GM12878 (cell line): ENCODE data around the gene GJD2. TPM values are rescaled to one million over a fixed set of nuclear protein-coding genes. Genes with fewer than 3 reads are reported as not detected.

Experiments
- ATAC-seq: fragments of 200-7000 bp; cut with Tn5 transposase; 3 replicates; pipeline ENCODE4 v1.9.1; 2020; ENCODE audit warnings: mild to moderate bottlenecking, moderate library complexity
- BruUV-seq: library from RNA; stranded (reverse); fragments of 400-500 nt; replicated peaks from 2 replicates; lab custom pipeline; 2021; lab: Mats Ljungman, UMichigan
- CTCF ChIA-PET: fragments of 300-600 bp; sonication (Branson Sonifier 250); formaldehyde crosslinking; extraction: SDS; loops from one replicate; lab custom pipeline; 2021; ENCODE audit warnings: inconsistent platforms; lab: Yijun Ruan, JAX
- POLR2A ChIA-PET: fragments of 350-600 bp; formaldehyde crosslinking; extraction: SDS; loops from one replicate; lab custom pipeline; 2021; ENCODE audit warnings: inconsistent platforms; lab: Charles Lee
- RAD21 ChIA-PET: fragments of 300-600 bp; sonication (Branson Sonifier 250); formaldehyde crosslinking; loops from one replicate; lab custom pipeline; 2023; ENCODE audit warnings: antibody characterized with exemption; ENCODE audit not compliant: unreplicated experiment; lab: Charles Lee
- SMC1A ChIA-PET: fragments of 300-600 bp; sonication (Branson Sonifier 250); formaldehyde crosslinking; loops from one replicate; lab custom pipeline; 2023; ENCODE audit not compliant: unreplicated experiment, uncharacterized antibody; lab: Charles Lee
- DNase-seq: peaks from one replicate; pipeline ENCODE4 v3.0.0-alpha.2; 2011; ENCODE audit warnings: low read depth, low spot score
- FAIRE-seq: peaks from 3 replicates; lab custom pipeline; 2011; peaks lifted over from hg19 to GRCh38; lab: Jason Lieb, UNC
- H2AFZ ChIP-seq: 2 replicates; pipeline ENCODE4 v1.6.0; 2011; ENCODE audit warnings: low read depth, low read length, control low read depth; ENCODE audit not compliant: control insufficient read depth
- H3K27ac ChIP-seq: 2 replicates; pipeline ENCODE4 v1.5.1; 2011; ENCODE audit warnings: control low read depth; ENCODE audit not compliant: control insufficient read depth, insufficient read depth
- H3K27me3 ChIP-seq, 2 experiments: replicated peaks in 1 of 2; 2 replicates each; pipeline versions ENCODE4 v1.6.0 to v1.6.1; 2011; ENCODE audit warnings: low read length in 1 of 2; ENCODE audit not compliant: control insufficient read depth in 2 of 2, insufficient read depth in 2 of 2
- H3K36me3 ChIP-seq, 2 experiments: 2 replicates each; pipeline ENCODE4 v1.5.1; 2011; ENCODE audit warnings: low read length in 1 of 2; ENCODE audit not compliant: control insufficient read depth in 2 of 2, insufficient read depth in 2 of 2
- H3K4me1 ChIP-seq: 2 replicates; pipeline ENCODE4 v1.6.1; 2011; ENCODE audit warnings: mild to moderate bottlenecking, low read length, moderate library complexity, mixed read lengths; ENCODE audit not compliant: control insufficient read depth, insufficient read depth
- H3K4me2 ChIP-seq: 2 replicates; pipeline ENCODE4 v1.6.0; 2011; ENCODE audit warnings: control low read depth; ENCODE audit not compliant: control insufficient read depth, insufficient read depth
- H3K4me3 ChIP-seq: fragments of 200-600 bp; sonication (generic); 2 replicates; pipeline ENCODE4 v1.5.1; 2016
- H3K79me2 ChIP-seq: 2 replicates; pipeline ENCODE4 v1.6.0; 2011; ENCODE audit warnings: low read length; ENCODE audit not compliant: control insufficient read depth, insufficient read depth
- H3K9ac ChIP-seq: 2 replicates; pipeline ENCODE4 v1.8.0; 2011; ENCODE audit warnings: low read length, control low read depth, mixed read lengths; ENCODE audit not compliant: control insufficient read depth, insufficient read depth
- H3K9me3 ChIP-seq: replicated peaks from 3 replicates; pipeline ENCODE4 v1.5.1; 2011; ENCODE audit warnings: mild to moderate bottlenecking, low read length; ENCODE audit not compliant: control insufficient read depth, insufficient read depth
- H4K20me1 ChIP-seq: 2 replicates; pipeline ENCODE4 v1.6.0; 2011; ENCODE audit not compliant: control insufficient read depth, insufficient read depth
- BMI1 ChIP-seq: fragments of 450-650 bp; IDR thresholded peaks from 2 replicates; pipeline ENCODE4 v1.6.1; 2016; ENCODE audit warnings: mild to moderate bottlenecking, moderate library complexity, borderline replicate concordance
- CHD1 ChIP-seq: IDR thresholded peaks from 2 replicates; pipeline ENCODE4 v1.6.1; 2012; ENCODE audit warnings: low read depth, low read length, improper control_type of control experiment
- EGR1 ChIP-seq, 2 experiments: IDR thresholded peaks; 1 replicate in 1 of 2; 2 replicates in 1 of 2; pipeline ENCODE4 v1.6.1; 2011 to 2012; ENCODE audit warnings: low read depth in 2 of 2, low read length in 2 of 2, borderline replicate concordance in 1 of 2, mild to moderate bottlenecking in 1 of 2, moderate library complexity in 1 of 2
- ELK1 ChIP-seq: IDR thresholded peaks from 2 replicates; pipeline ENCODE4 v1.6.1; 2012; ENCODE audit warnings: low read depth, low read length, improper control_type of control experiment
- EZH2 ChIP-seq: IDR thresholded peaks from 2 replicates; pipeline ENCODE4 v1.6.1; 2012; ENCODE audit warnings: low read depth, mild to moderate bottlenecking, control low read depth, inconsistent platforms, low read length, borderline replicate concordance; ENCODE audit not compliant: control insufficient read depth
- KLF5 ChIP-seq: fragments of 450-650 bp; IDR thresholded peaks from 2 replicates; pipeline ENCODE4 v1.6.1; 2014; ENCODE audit warnings: mild to moderate bottlenecking; ENCODE audit not compliant: partially characterized antibody
- LARP7 ChIP-seq: fragments of 450-650 bp; IDR thresholded peaks from 2 replicates; pipeline ENCODE4 v1.6.1; 2017; ENCODE audit warnings: mild to moderate bottlenecking
- MAX ChIP-seq: IDR thresholded peaks from 2 replicates; pipeline ENCODE4 v1.6.1; 2012; ENCODE audit warnings: low read depth, low read length, improper control_type of control experiment
- MLLT1 ChIP-seq: fragments of 450-650 bp; IDR thresholded peaks from 2 replicates; pipeline ENCODE4 v1.6.1; 2016; ENCODE audit warnings: mild to moderate bottlenecking
- MTA2 ChIP-seq: fragments of 450-650 bp; IDR thresholded peaks from 2 replicates; pipeline ENCODE4 v1.6.1; 2016; ENCODE audit warnings: low read depth, mild to moderate bottlenecking, moderate library complexity
- MTA3 ChIP-seq: IDR thresholded peaks from 2 replicates; pipeline ENCODE4 v1.6.1; 2012; ENCODE audit warnings: low read length, inconsistent platforms, borderline replicate concordance
- NR2C2 ChIP-seq: IDR thresholded peaks from 2 replicates; pipeline ENCODE4 v1.6.1; 2011; ENCODE audit warnings: borderline replicate concordance, low read depth; ENCODE audit not compliant: control insufficient read depth, insufficient read length
- RFX5 ChIP-seq: IDR thresholded peaks from 2 replicates; pipeline ENCODE4 v1.6.1; 2011; ENCODE audit warnings: low read depth, low read length, improper control_type of control experiment
- SIX5 ChIP-seq: IDR thresholded peaks from 2 replicates; pipeline ENCODE4 v1.6.1; 2011; ENCODE audit warnings: mild to moderate bottlenecking, low read depth, low read length, moderate library complexity; ENCODE audit not compliant: severe bottlenecking
- SP1 ChIP-seq: IDR thresholded peaks from one replicate; pipeline ENCODE4 v1.6.1; 2011; ENCODE audit warnings: low read depth, low read length
- YBX1 ChIP-seq: fragments of 450-650 bp; IDR thresholded peaks from 2 replicates; pipeline ENCODE4 v1.6.1; 2016; ENCODE audit warnings: antibody characterized with exemption
- WGBS: methylation state at CpG from one replicate; pipeline ENCODE4 v1.1.6; 2016; ENCODE audit warnings: low lambda C conversion rate; ENCODE audit not compliant: insufficient replicate concordance, insufficient coverage; ENCODE audit errors: missing lambda C conversion rate; 5-methylcytosine and 5-hydroxymethylcytosine counted together
- in situ Hi-C: fragments of 300-500 bp; cut with MboI; formaldehyde crosslinking; loops from 9 replicates; pipeline ENCODE4 v1.14.3; 2018; ENCODE audit warnings: mixed read lengths
- intact Hi-C: fragments of 100-400 bp; cut with micrococcal nuclease; formaldehyde crosslinking; loops from one replicate; pipeline ENCODE4 v1.14.2; 2022; ENCODE audit not compliant: unreplicated experiment
- polyA plus RNA-seq, 11 experiments: library from polyadenylated mRNA; depleted of rRNA in 4 of 11; unstranded in 6 of 11; stranded (reverse) in 5 of 11; fragments of >200 nt; fragmentation: Nextera tagmentation in 4 of 11; fragmentation: Illumina TruSeq in 1 of 11; extraction: Ambion mirVana in 4 of 11; extraction: Trizol in 1 of 11; gene quantifications; 1 replicate in 1 of 11; 2 replicates in 10 of 11; pipeline versions ENCODE4 v1.2.1 to v1.2.3, GENCODE V29; 2011 to 2016; ENCODE audit warnings: inconsistent platforms in 2 of 11, missing spikeins in 2 of 11, low read depth in 1 of 11
- total RNA-seq, 4 experiments: library from RNA; depleted of rRNA in 3 of 4; stranded (reverse); fragments of >200 nt in 3 of 4; fragmentation: Illumina TruSeq in 1 of 4; extraction: Trizol in 1 of 4; gene quantifications; 2 replicates each; pipeline versions ENCODE4 v1.2.1 to v1.2.3, GENCODE V29; 2013 to 2021

The GJD2 gene
- total and polyA plus RNA-seq, 10 of the 15 experiments (the other 5 are each of a cell fraction or from before 2014, with no cell fraction given): not detected

- no peaks in the 10 kb centered on the region for H3K4me1 ChIP-seq
- FAIRE-seq (no peak), ATAC-seq (no peak), DNase-seq (no peak)
- H3K27ac ChIP-seq: no peak overlapping the region
- POLR2A ChIA-PET: no interaction called here
- no peak overlapping the region for H2AFZ ChIP-seq
- no TSS peak for BruUV-seq
- TF ChIP-seq MTA2 (no peak), MTA3 (no peak), BMI1 (no peak), RFX5 (no peak), MAX (no peak), KLF5 (no peak), SIX5 (no peak), LARP7 (no peak), CHD1 (no peak), MLLT1 (no peak), SP1 (no peak), EGR1 (IDR thresholded peaks at IDR 0.05; ENCODE audit: borderline replicate concordance in 1 of 2, low read depth in 2 of 2, low read length in 2 of 2) (no peak), EZH2 (no peak), ELK1 (no peak), YBX1 (no peak), NR2C2 (no peak)
- H3K4me2 ChIP-seq: no peak overlapping the region
- no peaks in the 10 kb centered on the region for H3K36me3 ChIP-seq
- H3K4me3 ChIP-seq: no peak overlapping the region
- 43% methylated on average over 5 of the region's 5 CpGs for WGBS
- no peaks in the 10 kb centered on the region; the same call in 1 of the 2 replicates for H4K20me1 ChIP-seq
- CTCF ChIA-PET: no interaction called here
- intact Hi-C loops: no loop called here
- H3K9me3 ChIP-seq: no peaks in the 10 kb centered on the region
- RAD21 ChIA-PET: no interaction called here
- peaks cover 5 to 8% of the 10 kb centered on the region in 2 experiments; a peak in 3 of 4 replicates for H3K27me3 ChIP-seq
- SMC1A ChIA-PET: interaction anchor here (1.6 kb wide), 1 partner anchor 12 kb away, joined by 4 read pairs; no protein-coding TSS in a partner anchor
- no peak overlapping the region for H3K9ac ChIP-seq
- in situ Hi-C loops: no loop called here
- no peaks in the 10 kb centered on the region for H3K79me2 ChIP-seq
These were observed 42.1 kb upstream of the GJD2 start for GRCh38 chr15:34796847-34797435.
